ENCODE measurements around the gene NUDT21.

GRCh38 chr16:56405977-56406672 lies 45.0 kb downstream of the NUDT21 start:
- TF ChIP-seq EP300 (IDR thresholded peaks at IDR 0.05) (no peak), CTCF (IDR thresholded peaks at IDR 0.05) (no peak), POLR2A (IDR thresholded peaks at IDR 0.05) (no peak)

Measured in ovary (tissue), 3 donors.